ENCODE measurements around the gene CAMSAP1.

DNA sequence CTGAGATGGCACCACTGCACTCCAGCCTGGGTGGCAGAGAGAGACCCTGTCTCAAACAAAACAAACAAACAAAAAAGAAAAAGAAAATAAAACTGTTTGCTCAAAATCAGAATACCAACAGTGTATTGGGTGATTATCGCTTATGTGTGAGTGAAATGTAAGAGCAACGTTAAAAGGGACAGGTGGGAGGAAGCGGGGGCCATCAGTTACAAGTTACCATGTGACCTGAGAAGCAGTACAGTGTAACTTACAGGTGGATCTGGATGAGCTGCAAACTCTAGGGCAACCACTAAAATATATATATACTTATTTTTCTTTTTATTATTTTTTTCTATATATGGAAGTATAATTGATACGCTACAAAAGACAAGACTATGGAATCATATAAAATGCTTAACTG, 112.0 kb downstream of the CAMSAP1 start:
- TF ChIP-seq CTCF (IDR thresholded peaks at IDR 0.05) (no peak), POLR2A (IDR thresholded peaks at IDR 0.05) (no peak)
